Measurements from ENCODE around the gene RBCK1.
A peak's percentile ranks its signal among the peaks of the same experiment; 100 is the strongest.

The RBCK1 gene

GRCh38 chr20:434661-435419, 26.7 kb downstream of the RBCK1 start:
- Mint-ChIP-seq H3K36me3 (ENCODE audit: low read depth) (peaks cover 45% of the 10 kb centered on the region), H3K27ac (peak overlapping the region; percentile 59 to 91 (median 64)), H3K27me3 (ENCODE audit: low read depth) (no peaks in the 10 kb centered on the region), H3K9me3 (no peaks in the 10 kb centered on the region), H3K4me1 (peaks cover 25% of the 10 kb centered on the region), H3K4me3 (no peak overlapping the region)
- no peak for TF ChIP-seq CTCF (IDR thresholded peaks at IDR 0.05; ENCODE audit: unreplicated experiment in 3 of 3)

GRCh38 chr20:435558-435957, 27.5 kb downstream of the RBCK1 start:
- Mint-ChIP-seq H3K4me1 (peaks cover 25% of the 10 kb centered on the region), H3K27ac (peak overlapping the region in 2 of 3 experiments; percentile 64 to 91), H3K4me3 (no peak overlapping the region), H3K36me3 (ENCODE audit: low read depth) (peaks cover 48% of the 10 kb centered on the region), H3K27me3 (ENCODE audit: low read depth) (no peaks in the 10 kb centered on the region), H3K9me3 (no peaks in the 10 kb centered on the region)
- TF ChIP-seq CTCF (IDR thresholded peaks at IDR 0.05; ENCODE audit: unreplicated experiment in 3 of 3): no peak

GRCh38 chr20:436476-436875, 28.4 kb downstream of the RBCK1 start:
- Mint-ChIP-seq H3K4me3 (no peak overlapping the region), H3K36me3 (ENCODE audit: low read depth) (peaks cover 51% of the 10 kb centered on the region), H3K27me3 (ENCODE audit: low read depth) (no peaks in the 10 kb centered on the region), H3K9me3 (no peaks in the 10 kb centered on the region), H3K27ac (no peak overlapping the region), H3K4me1 (peaks cover 21% of the 10 kb centered on the region)
- TF ChIP-seq CTCF (IDR thresholded peaks at IDR 0.05; ENCODE audit: unreplicated experiment in 3 of 3): no peak

- Mint-ChIP-seq H3K9me3 (no peaks in the 10 kb centered on the region), H3K36me3 (ENCODE audit: low read depth) (peaks cover 62% of the 10 kb centered on the region), H3K4me3 (no peak overlapping the region), H3K4me1 (peaks cover 19% of the 10 kb centered on the region), H3K27me3 (ENCODE audit: low read depth) (no peaks in the 10 kb centered on the region), H3K27ac (no peak overlapping the region)
- TF ChIP-seq CTCF (IDR thresholded peaks at IDR 0.05; ENCODE audit: unreplicated experiment in 3 of 3): no peak
These were observed 29.8 kb downstream of the RBCK1 start for GRCh38 chr20:437787-438486.

- Mint-ChIP-seq H3K4me3 (no peak overlapping the region), H3K36me3 (ENCODE audit: low read depth) (peaks cover 68% of the 10 kb centered on the region), H3K27ac (no peak overlapping the region), H3K9me3 (no peaks in the 10 kb centered on the region), H3K4me1 (peaks cover 10% of the 10 kb centered on the region), H3K27me3 (ENCODE audit: low read depth) (no peaks in the 10 kb centered on the region)
- TF ChIP-seq CTCF (IDR thresholded peaks at IDR 0.05; ENCODE audit: unreplicated experiment in 3 of 3): no peak
These were observed 30.7 kb downstream of the RBCK1 start for GRCh38 chr20:438571-439469.
